GM13977 (cell line): Measurements from ENCODE around the gene MINDY4.

Experiments
- DNase-seq: peaks from one replicate; pipeline ENCODE4 v3.0.0; 2012; ENCODE audit warnings: low spot score
- CTCF ChIP-seq: IDR thresholded peaks from 2 replicates; pipeline ENCODE4 v1.5.1; 2012; ENCODE audit warnings: mild to moderate bottlenecking, control low read depth; ENCODE audit not compliant: insufficient read depth; ENCODE audit errors: extremely low read depth, missing control alignments
- in situ Hi-C: fragments of 300-500 bp; cut with MboI; formaldehyde crosslinking; loops from one replicate; pipeline ENCODE4 v1.12.0; 2022; ENCODE audit warnings: low sequenced_read_pairs, low pct_unique_long_range_greater_than_20kb, mixed read lengths, inconsistent platforms; ENCODE audit not compliant: unreplicated experiment

The MINDY4 gene

GRCh38 chr7:30886608-30887011 lies 115.4 kb downstream of the MINDY4 start:
- no peak for DNase-seq
- in situ Hi-C loops, result no loop called here
- no peak for TF ChIP-seq CTCF

GRCh38 chr7:30887464-30887872 lies 116.3 kb downstream of the MINDY4 start:
- DNase-seq, result no peak
- no peak for TF ChIP-seq CTCF
- in situ Hi-C loops, result no loop called here

- DNase-seq, result no peak
- TF ChIP-seq CTCF, result no peak
Measured at GRCh38 chr7:30888747-30889146, 117.5 kb downstream of the MINDY4 start.

GRCh38 chr7:30890226-30890625 lies 119.0 kb downstream of the MINDY4 start:
- no peak for DNase-seq
- TF ChIP-seq CTCF, result no peak
- in situ Hi-C loops, result no loop called here

More at GRCh38 chr7:30888747-30889146, 117.5 kb downstream of the MINDY4 start:
- in situ Hi-C loops, result no loop called here

GRCh38 chr7:30893357-30893756 lies 122.1 kb downstream of the MINDY4 start:
- no peak for DNase-seq
- in situ Hi-C loops, result no loop called here
- TF ChIP-seq CTCF, result no peak

GRCh38 chr7:30894009-30894408 lies 122.8 kb downstream of the MINDY4 start:
- in situ Hi-C loops, result no loop called here
- DNase-seq, result no peak
- no peak for TF ChIP-seq CTCF
